ENCODE data around the gene C4orf50.
"Not testable (repeated sequence)": the region's sequence is repeated elsewhere in the genome, so short reads cannot be mapped to it uniquely, and the experiment has no call there.

Gene C4orf50

GRCh38 chr4:5858020-5858769, 160.0 kb downstream of the C4orf50 start:
- no peak for DNase-seq (ENCODE audit: low read depth in 2 of 2)

- no peak for DNase-seq (ENCODE audit: low read depth in 2 of 2)
These were observed 161.0 kb downstream of the C4orf50 start for GRCh38 chr4:5857199-5857598.

GRCh38 chr4:5856362-5856761, 161.9 kb downstream of the C4orf50 start:
- not testable (repeated sequence) for DNase-seq (ENCODE audit: low read depth in 2 of 2)

- no peak for DNase-seq (ENCODE audit: low read depth in 2 of 2)
These were observed 163.3 kb downstream of the C4orf50 start for GRCh38 chr4:5854929-5855328.

- DNase-seq (ENCODE audit: low read depth in 2 of 2) = no peak
These were observed 165.6 kb downstream of the C4orf50 start for GRCh38 chr4:5852523-5853202.

GRCh38 chr4:5851637-5852301, 166.5 kb downstream of the C4orf50 start:
- no peak for DNase-seq (ENCODE audit: low read depth in 2 of 2)
